ENCODE measurements around the gene RNF126. TPM values are rescaled to one million over a fixed set of nuclear protein-coding genes. Genes with fewer than 3 reads are reported as not detected.

The RNF126 gene
- total RNA-seq, 1 donor from 2014 or later: 58.3 TPM

DNA sequence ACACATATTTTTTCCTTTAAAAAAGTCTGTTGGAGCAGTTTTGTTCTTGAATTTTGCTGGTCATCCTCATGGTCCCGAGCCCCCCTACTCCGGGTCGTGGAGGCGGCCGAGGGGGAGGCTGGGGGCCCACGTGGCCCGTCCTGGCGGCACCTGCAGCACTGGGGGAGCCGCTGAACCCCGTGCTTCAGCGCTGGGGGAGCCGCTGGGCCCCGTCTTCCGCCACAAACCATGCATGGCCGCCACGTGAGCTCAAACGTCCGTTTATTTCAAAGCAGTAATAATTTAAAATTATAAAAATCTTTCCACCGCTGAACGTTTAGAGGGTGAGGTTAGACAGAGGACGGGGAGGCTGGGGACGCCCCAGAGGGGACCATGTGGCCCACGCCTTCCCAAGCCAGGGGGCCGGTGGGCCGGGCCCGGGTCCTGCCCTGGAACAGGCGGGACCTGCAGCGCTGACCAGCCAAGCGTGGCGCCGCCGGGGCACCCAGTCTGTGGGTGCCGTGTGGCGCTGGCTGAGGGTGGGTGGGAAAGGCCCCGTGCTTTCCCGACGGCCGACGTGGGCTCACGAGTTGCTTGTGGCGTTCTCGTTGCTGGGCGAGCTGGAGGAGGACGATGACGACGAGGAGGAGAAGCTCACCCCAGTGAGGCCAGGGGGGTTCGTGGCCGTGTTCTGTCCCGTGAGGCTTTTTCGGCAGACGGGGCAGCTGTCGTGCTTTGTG lies 15.3 kb downstream of the RNF126 start:
- no peak for FAIRE-seq
- TF ChIP-seq EZH2 (IDR thresholded peaks at IDR 0.05; ENCODE audit: insufficient read depth, low read length): no peak
- TF ChIP-seq, protein P1, sequence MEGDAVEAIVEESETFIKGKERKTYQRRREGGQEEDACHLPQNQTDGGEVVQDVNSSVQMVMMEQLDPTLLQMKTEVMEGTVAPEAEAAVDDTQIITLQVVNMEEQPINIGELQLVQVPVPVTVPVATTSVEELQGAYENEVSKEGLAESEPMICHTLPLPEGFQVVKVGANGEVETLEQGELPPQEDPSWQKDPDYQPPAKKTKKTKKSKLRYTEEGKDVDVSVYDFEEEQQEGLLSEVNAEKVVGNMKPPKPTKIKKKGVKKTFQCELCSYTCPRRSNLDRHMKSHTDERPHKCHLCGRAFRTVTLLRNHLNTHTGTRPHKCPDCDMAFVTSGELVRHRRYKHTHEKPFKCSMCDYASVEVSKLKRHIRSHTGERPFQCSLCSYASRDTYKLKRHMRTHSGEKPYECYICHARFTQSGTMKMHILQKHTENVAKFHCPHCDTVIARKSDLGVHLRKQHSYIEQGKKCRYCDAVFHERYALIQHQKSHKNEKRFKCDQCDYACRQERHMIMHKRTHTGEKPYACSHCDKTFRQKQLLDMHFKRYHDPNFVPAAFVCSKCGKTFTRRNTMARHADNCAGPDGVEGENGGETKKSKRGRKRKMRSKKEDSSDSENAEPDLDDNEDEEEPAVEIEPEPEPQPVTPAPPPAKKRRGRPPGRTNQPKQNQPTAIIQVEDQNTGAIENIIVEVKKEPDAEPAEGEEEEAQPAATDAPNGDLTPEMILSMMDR (IDR thresholded peaks at IDR 0.05; ENCODE audit: insufficient read depth, low read depth, low read length): no peak
- H3K4me3 Mint-ChIP-seq (ENCODE audit: unreplicated experiment): no peak overlapping the region

DNA sequence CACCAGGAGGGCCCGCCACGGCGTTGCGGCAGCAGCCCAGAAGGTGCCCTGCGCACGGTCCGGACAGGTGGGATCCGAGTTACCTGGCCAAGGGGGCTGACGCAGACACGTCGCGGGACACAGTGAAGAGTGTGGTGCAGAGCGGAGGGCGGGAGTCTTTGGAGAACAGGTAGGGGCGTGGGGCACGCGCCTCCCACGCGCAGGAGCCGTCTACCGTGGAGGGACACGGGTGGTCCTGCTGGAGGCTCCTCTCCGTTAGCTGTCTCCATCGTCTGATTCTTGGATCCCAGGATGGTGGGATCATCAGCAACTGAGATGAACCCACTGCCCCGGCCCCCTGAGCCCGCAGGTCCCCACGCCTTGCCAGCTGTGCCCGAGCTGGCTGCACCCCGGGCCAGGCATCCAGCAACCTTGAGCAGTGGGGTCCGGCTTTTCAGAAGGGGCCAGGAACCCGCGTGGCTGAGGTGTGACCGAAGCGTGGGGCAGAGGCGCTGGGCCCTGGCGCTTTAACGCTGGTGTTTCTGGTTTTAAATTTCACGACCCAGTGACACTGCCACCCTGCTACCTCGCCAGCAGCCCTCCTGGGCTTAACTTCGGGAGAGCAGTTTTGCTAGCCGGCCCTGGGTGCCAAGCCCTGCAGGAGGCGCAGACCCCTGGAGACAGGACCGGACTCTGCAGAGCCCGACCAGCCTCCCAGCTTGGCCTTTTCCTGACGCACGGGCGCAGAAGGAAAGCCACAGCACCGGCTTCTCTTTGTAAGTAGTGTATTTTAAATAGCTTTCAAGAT lies 16.0 kb downstream of the RNF126 start:
- no peaks in the 10 kb centered on the region for H3K9me3 Mint-ChIP-seq (ENCODE audit: unreplicated experiment)
- H4K20me1 ChIP-seq (ENCODE audit: insufficient read depth, low read length): peaks cover 5% of the 10 kb centered on the region
- no peak overlapping the region for H3K9ac ChIP-seq (ENCODE audit: low read length)
- H3K4me3 Mint-ChIP-seq (ENCODE audit: unreplicated experiment): no peak overlapping the region
- H3K27me3 Mint-ChIP-seq (ENCODE audit: low read depth, unreplicated experiment): no peaks in the 10 kb centered on the region
- no peak overlapping the region for H3K4me2 ChIP-seq (ENCODE audit: low read length)
- no peaks in the 10 kb centered on the region for H3K4me1 ChIP-seq (ENCODE audit: insufficient read depth, low read length)
- TF ChIP-seq, protein P1 (IDR thresholded peaks at IDR 0.05; ENCODE audit: insufficient read depth, low read depth, low read length): no peak
- TF ChIP-seq EZH2 (IDR thresholded peaks at IDR 0.05; ENCODE audit: insufficient read depth, low read length): no peak
- no peak for DNase-seq (ENCODE audit: low read depth)
- no peak overlapping the region for H2AFZ ChIP-seq (ENCODE audit: low read depth, low read length)
- no peak for FAIRE-seq
- H3K36me3 ChIP-seq (ENCODE audit: insufficient read depth, low read length): no peaks in the 10 kb centered on the region
- H3K79me2 ChIP-seq (ENCODE audit: insufficient read depth, low read length): peaks cover 9% of the 10 kb centered on the region
- H3K27ac ChIP-seq (ENCODE audit: low read depth, low read length): no peak overlapping the region
- H3K27ac Mint-ChIP-seq (ENCODE audit: unreplicated experiment): no peak overlapping the region
- H3K9me3 ChIP-seq (ENCODE audit: insufficient read depth, low read depth, low read length): no peaks in the 10 kb centered on the region
- H3K36me3 Mint-ChIP-seq (ENCODE audit: low read depth, unreplicated experiment): peaks cover 2% of the 10 kb centered on the region
- no peak overlapping the region for H3K4me3 ChIP-seq (ENCODE audit: insufficient read depth, low read depth, low read length)
- no peaks in the 10 kb centered on the region for H3K27me3 ChIP-seq (ENCODE audit: insufficient read depth, low read length)
- H3K4me1 Mint-ChIP-seq (ENCODE audit: low read depth, unreplicated experiment): no peaks in the 10 kb centered on the region

More for the DNA sequence above, 15.3 kb downstream of the RNF126 start:
- no peaks in the 10 kb centered on the region for H3K9me3 Mint-ChIP-seq (ENCODE audit: unreplicated experiment)
- H3K27me3 Mint-ChIP-seq (ENCODE audit: low read depth, unreplicated experiment): no peaks in the 10 kb centered on the region
- H3K79me2 ChIP-seq (ENCODE audit: insufficient read depth, low read length): peaks cover 17% of the 10 kb centered on the region
- no peaks in the 10 kb centered on the region for H3K4me1 ChIP-seq (ENCODE audit: insufficient read depth, low read length)
- no peaks in the 10 kb centered on the region for H3K4me1 Mint-ChIP-seq (ENCODE audit: low read depth, unreplicated experiment)
- H3K9ac ChIP-seq (ENCODE audit: low read length): no peak overlapping the region
- no peak overlapping the region for H2AFZ ChIP-seq (ENCODE audit: low read depth, low read length)
- no peak overlapping the region for H3K4me3 ChIP-seq (ENCODE audit: insufficient read depth, low read depth, low read length)
- no peaks in the 10 kb centered on the region for H3K27me3 ChIP-seq (ENCODE audit: insufficient read depth, low read length)
- peaks cover 12% of the 10 kb centered on the region for H4K20me1 ChIP-seq (ENCODE audit: insufficient read depth, low read length)
- DNase-seq (ENCODE audit: low read depth): no peak
- H3K27ac Mint-ChIP-seq (ENCODE audit: unreplicated experiment): no peak overlapping the region
- H3K36me3 ChIP-seq (ENCODE audit: insufficient read depth, low read length): no peaks in the 10 kb centered on the region
- H3K4me2 ChIP-seq (ENCODE audit: low read length): no peak overlapping the region
- no peaks in the 10 kb centered on the region for H3K9me3 ChIP-seq (ENCODE audit: insufficient read depth, low read depth, low read length)
- peaks cover 2% of the 10 kb centered on the region for H3K36me3 Mint-ChIP-seq (ENCODE audit: low read depth, unreplicated experiment)
- no peak overlapping the region for H3K27ac ChIP-seq (ENCODE audit: low read depth, low read length)

Measured in astrocyte (in vitro differentiated cells and primary cell).